Measurements from ENCODE around the gene PTCH2.

Gene PTCH2

DNA sequence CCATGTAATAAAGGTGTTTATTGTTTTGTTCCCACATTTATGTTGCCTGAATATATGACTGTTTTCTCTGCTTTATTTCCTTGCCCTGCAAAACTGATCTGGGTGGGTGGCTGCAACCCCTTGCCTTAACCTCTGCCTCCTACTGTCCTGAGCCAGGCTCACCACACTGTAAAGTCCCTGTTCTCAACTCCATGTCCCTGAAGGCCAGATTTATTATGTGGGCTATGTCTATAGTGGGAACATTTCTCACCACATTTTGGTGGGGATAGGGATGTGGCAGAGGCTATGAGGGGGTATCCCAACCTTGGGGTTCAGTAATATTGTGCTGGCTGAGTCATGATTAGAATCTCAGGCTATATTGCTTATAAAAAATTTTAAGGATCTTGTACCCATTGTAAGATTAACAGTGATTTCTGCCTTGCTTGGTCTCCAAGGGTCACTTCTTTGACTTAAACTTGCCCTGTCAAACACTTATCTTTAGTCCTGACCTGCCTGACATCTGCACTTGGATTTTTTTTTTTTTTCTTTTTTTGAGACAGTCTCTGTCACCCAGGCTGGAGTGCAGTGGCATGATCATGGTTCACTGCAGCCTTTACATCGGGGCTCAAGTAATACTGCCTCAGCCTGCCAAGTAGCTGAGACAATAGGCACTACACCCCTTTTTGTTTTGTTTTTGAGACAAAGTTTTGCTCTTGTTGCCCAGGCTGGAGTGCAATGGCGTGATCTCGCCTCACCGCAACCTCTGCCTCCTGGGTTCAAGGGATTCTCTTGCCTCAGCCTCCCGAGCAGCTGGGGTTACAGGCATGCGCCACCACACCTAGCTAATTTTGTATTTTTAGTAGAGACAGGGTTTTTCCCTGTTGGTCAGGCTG is 64.1 kb downstream of the PTCH2 start:
- DNase-seq = no peak

DNA sequence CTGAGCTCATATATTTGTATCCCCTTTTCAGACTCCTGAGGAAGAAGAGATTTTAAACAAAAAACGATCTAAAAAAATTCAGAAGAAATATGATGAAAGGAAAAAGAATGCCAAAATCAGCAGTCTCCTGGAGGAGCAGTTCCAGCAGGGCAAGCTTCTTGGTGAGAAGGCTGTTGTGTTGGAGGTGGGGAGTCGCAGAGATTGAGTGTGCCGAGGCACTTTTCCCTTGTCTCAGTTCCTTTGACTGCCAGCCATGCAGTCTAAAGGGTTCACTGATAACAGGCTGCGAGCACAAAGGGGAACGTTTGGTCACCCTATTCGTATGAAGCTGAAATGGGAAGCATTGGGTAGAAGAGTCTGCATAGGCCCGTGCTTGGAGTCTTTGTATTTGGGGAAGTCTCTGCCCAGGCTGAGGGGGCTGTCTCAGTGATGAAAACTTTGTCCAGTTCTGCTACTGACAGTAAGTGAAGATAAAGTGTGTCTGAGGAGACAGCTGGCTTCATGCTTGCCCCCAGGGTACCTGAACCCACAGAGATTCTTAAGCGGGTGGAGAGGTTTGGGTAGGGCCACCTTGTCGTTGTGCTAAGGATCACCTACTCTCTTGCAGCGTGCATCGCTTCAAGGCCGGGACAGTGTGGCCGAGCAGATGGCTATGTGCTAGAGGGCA is 65.0 kb downstream of the PTCH2 start:
- DNase-seq = peak; percentile 46

DNA sequence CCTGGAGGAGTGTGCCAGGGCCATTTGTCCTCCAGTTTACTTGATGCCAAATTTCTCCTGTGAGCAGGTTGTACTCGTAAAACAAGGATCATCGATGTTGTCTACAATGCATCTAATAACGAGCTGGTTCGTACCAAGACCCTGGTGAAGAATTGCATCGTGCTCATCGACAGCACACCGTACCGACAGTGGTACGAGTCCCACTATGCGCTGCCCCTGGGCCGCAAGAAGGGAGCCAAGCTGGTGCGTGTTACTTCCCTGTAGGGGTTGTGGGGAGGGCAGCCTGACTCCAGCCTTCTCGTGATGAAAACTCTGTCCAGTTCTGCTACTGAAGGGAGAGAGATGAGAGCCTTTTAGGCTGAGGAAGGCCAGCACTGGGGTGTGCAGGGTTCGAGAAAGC is 65.5 kb downstream of the PTCH2 start:
- no peak for DNase-seq

DNA sequence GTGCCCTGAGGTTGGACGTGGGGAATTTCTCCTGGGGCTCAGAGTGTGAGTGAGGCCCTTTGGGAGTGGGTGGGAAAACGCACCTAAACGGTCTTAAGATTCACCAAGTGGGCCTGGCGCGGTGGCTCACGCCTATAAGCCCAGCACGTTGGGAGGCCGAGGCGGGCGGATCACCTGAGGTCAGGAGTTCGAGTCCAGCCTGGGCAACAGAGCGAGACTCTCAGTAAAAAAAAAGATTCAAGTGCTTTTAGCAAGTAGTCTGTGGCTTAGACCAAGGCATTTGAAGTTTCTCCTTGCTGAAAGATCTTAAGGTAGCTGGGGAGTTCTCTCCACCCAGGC is 66.4 kb downstream of the PTCH2 start:
- no peak for DNase-seq

DNA sequence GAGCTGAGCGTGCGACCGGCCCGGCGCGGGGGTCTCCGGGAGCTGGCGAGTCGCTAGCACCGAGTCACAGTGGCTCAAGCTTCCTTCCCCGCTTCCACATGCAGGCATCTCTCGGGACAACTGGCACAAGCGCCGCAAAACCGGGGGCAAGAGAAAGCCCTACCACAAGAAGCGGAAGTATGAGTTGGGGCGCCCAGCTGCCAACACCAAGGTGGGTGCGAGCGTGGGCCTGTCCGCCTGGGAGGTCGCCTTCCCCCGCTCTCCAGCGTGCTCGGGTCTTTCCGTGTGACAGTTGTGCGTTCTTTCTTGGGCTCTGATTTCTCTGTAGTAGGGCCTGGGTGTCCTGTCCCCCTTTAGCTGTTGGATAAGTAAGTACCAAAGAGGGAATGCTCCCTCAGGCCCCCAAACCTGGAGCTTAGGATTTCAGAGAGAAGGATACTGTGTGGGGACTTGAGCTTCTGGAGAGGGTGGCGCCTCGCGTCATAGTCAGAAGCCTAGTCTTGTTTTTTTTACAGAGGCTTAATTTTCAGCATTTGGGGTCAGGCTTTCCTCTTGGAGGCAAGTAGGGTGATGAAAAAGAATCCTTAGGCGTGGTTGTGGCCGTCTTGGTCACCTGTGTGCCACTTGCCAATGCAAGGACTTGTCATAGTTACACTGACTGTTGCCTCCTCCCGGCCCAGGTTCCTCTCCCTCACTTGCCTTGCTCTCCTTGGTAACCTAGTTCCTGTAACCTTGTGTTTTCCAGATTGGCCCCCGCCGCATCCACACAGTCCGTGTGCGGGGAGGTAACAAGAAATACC is 66.9 kb downstream of the PTCH2 start:
- peak; percentile 21 for DNase-seq

DNA sequence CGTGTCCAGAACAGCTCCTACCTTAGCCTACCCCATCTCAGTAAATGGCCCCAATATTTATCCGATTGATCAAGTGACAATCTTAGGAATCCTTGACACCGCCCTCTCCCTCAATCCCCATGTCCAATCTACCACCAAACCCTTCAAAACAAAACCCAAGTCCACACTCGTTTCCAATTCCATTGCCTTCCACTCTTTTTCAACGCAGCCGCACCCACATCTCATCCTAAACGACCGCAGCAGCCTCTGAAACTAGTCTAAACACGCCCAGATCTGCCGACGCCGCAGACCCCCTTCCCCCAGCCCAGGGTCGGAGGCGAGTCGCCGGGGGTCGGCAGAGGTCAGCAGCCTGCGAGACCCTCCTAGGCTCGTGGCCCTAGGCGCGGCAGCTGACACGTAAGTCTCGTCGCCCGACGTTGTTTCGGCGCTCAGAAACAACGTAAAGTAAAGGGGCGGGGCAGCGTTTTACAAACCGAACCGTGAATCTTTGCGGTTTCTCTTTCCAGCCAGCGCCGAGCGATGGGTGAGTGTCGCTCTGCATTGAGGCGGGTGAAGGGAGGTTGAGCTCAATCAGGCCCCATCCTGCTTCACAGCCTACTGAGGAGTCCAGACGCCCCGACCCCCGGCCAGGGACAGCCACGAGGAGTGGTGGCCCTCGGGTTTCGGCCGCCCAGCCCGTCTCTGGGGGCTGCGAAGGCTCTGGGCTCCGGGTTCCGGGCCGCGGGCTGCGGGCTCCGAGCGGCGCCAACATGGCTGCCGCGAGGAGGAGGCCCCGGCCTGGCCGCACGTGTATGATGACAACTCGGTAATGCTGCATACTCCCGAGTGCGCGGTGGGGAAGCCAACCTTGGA is 67.7 kb downstream of the PTCH2 start, which contains the start of gene RPS8:
TSS of gene RPS8 (plus strand) at position 463 of the 852 bp plus-strand sequence. CDS start at position 520, 57 bp downstream.
- peak; percentile 96 for DNase-seq
